ENCODE results near the gene FAR2. TPM values are rescaled to one million over a fixed set of nuclear protein-coding genes. Genes with fewer than 3 reads are reported as not detected.

Gene FAR2
- total and polyA plus RNA-seq, 4 donors, result 0.81 to 7.6 (median 3.1) TPM

DNA sequence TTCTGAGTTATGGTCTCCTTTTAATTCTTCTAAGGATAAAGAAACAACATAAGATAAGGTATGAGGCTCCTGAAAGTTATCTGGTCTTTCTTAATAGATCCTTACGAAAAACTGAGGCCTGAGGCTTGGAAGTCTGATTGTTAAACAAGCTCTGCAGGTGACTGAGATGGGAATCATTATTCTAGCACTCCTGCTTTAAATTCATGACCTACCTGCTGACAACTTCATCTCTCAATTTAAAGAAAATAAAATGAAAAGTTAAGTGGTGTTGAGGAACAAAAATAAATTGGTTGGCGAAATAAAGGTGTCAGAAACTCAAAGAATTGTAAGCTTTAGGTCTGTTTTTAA lies 80.1 kb downstream of the FAR2 start:
- Histone ChIP-seq H3K4me3 (ENCODE audit: low read depth in 1 of 3, low read length in 3 of 3) (no peak overlapping the region), H3K4me1 (ENCODE audit: control insufficient read depth in 4 of 4, insufficient read depth in 4 of 4, low read length in 3 of 4) (no peaks in the 10 kb centered on the region), H3K9me3 (ENCODE audit: control insufficient read depth in 4 of 4, low read length in 3 of 4) (no peaks in the 10 kb centered on the region), H3K27ac (ENCODE audit: low read depth in 1 of 2, low read length in 2 of 2) (no peak overlapping the region), H3K27me3 (ENCODE audit: control insufficient read depth in 4 of 4, insufficient read depth in 4 of 4, low read length in 3 of 4) (peaks cover 0 to 5% (median 0%) of the 10 kb centered on the region in 4 donors), H3K9ac (ENCODE audit: low read depth in 1 of 2, low read length in 2 of 2) (no peak overlapping the region), H3K36me3 (ENCODE audit: control insufficient read depth in 4 of 4, insufficient read depth in 3 of 4, low read depth in 1 of 4, low read length in 3 of 4) (no peaks in the 10 kb centered on the region)
- DNase-seq (ENCODE audit: low spot score), result no peak
- 89% methylated on average over 2 of the region's 2 CpGs for WGBS
- TF ChIP-seq HNF4A (conservative IDR thresholded peaks at IDR 0.05), result no peak
- no peak for TF ChIP-seq SP1 (IDR thresholded peaks at IDR 0.05)
- no peak for TF ChIP-seq YY1 (IDR thresholded peaks at IDR 0.05)
- no peak for TF ChIP-seq RXRA (IDR thresholded peaks at IDR 0.05)

- H3K27me3 ChIP-seq (ENCODE audit: control insufficient read depth in 4 of 4, insufficient read depth in 4 of 4, low read length in 3 of 4), result peaks cover 0 to 5% (median 0%) of the 10 kb centered on the region in 4 donors
- no peak overlapping the region for H3K9ac ChIP-seq (ENCODE audit: low read depth in 1 of 2, low read length in 2 of 2)
- H3K36me3 ChIP-seq (ENCODE audit: control insufficient read depth in 4 of 4, insufficient read depth in 3 of 4, low read depth in 1 of 4, low read length in 3 of 4), result no peaks in the 10 kb centered on the region
- H3K4me3 ChIP-seq (ENCODE audit: low read depth in 1 of 3, low read length in 3 of 3), result no peak overlapping the region
- WGBS, result 85% methylated on average over 3 of the region's 3 CpGs
- DNase-seq (ENCODE audit: low spot score), result no peak
- H3K27ac ChIP-seq (ENCODE audit: low read depth in 1 of 2, low read length in 2 of 2), result no peak overlapping the region
- H3K9me3 ChIP-seq (ENCODE audit: control insufficient read depth in 4 of 4, low read length in 3 of 4), result no peaks in the 10 kb centered on the region
- TF ChIP-seq SP1 (IDR thresholded peaks at IDR 0.05) (no peak), RXRA (IDR thresholded peaks at IDR 0.05) (no peak), RAD21 (IDR thresholded peaks at IDR 0.05) (no peak), JUND (IDR thresholded peaks at IDR 0.05) (no peak), GABPA (IDR thresholded peaks at IDR 0.05 in 1 of 2, conservative IDR thresholded peaks at IDR 0.05 in 1 of 2) (no peak), FOXA2 (IDR thresholded peaks at IDR 0.05) (no peak), TAF1 (conservative IDR thresholded peaks at IDR 0.05) (no peak), HNF4A (conservative IDR thresholded peaks at IDR 0.05) (no peak), YY1 (IDR thresholded peaks at IDR 0.05) (no peak), CTCF (IDR thresholded peaks at IDR 0.05; ENCODE audit: low read depth, low read length, missing input control) (no peak), EGR1 (IDR thresholded peaks at IDR 0.05; ENCODE audit: low read depth in 2 of 2) (no peak)
- TF ChIP-seq, protein P1, sequence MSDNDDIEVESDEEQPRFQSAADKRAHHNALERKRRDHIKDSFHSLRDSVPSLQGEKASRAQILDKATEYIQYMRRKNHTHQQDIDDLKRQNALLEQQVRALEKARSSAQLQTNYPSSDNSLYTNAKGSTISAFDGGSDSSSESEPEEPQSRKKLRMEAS (IDR thresholded peaks at IDR 0.05), result no peak
- TF ChIP-seq, protein P2, sequence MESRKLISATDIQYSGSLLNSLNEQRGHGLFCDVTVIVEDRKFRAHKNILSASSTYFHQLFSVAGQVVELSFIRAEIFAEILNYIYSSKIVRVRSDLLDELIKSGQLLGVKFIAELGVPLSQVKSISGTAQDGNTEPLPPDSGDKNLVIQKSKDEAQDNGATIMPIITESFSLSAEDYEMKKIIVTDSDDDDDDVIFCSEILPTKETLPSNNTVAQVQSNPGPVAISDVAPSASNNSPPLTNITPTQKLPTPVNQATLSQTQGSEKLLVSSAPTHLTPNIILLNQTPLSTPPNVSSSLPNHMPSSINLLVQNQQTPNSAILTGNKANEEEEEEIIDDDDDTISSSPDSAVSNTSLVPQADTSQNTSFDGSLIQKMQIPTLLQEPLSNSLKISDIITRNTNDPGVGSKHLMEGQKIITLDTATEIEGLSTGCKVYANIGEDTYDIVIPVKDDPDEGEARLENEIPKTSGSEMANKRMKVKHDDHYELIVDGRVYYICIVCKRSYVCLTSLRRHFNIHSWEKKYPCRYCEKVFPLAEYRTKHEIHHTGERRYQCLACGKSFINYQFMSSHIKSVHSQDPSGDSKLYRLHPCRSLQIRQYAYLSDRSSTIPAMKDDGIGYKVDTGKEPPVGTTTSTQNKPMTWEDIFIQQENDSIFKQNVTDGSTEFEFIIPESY (IDR thresholded peaks at IDR 0.05), result no peak
- no peaks in the 10 kb centered on the region for H3K4me1 ChIP-seq (ENCODE audit: control insufficient read depth in 4 of 4, insufficient read depth in 4 of 4, low read length in 3 of 4)
Measured at GRCh38 chr12:29229937-29230336, 80.9 kb downstream of the FAR2 start.

DNA sequence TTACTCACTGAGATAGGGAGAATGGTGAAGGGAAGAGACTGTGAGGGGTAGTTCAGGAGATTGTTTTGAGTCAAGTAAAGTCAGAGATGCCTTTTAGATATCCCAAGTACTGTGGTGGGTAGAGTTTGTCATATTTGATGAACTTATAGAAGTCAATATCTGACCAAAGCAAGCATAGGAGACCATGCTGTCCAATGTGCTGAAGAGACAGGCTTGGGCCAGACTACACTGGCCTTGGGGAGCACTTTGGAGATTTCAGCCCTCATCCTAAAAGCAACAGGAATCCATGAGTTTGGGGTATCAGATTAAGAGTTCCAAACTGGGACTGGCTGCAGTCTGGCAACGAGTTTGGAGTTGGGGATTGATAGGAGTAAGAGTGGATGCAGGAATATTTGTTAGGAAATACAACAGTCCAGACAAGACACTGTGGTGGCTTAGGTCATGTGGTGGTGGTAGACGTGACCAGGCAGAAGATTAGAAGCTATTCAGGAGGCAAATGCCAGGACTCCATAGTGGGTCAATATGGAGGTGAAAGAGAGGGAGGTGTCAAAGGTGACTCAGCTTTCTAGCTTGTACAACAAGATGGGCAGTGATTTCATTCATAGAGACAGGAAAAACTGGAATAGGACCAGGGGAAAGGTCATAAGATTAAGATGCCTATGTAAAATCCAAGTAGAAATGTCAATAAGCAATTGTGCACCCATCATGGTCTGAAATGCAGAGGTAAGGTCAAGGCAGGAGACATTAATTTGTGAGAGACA lies 81.9 kb downstream of the FAR2 start:
- Histone ChIP-seq H3K4me3 (ENCODE audit: low read depth in 1 of 3, low read length in 3 of 3) (no peak overlapping the region), H3K27ac (ENCODE audit: low read depth in 1 of 2, low read length in 2 of 2) (no peak overlapping the region), H3K9ac (ENCODE audit: low read depth in 1 of 2, low read length in 2 of 2) (no peak overlapping the region), H3K36me3 (ENCODE audit: control insufficient read depth in 4 of 4, insufficient read depth in 3 of 4, low read depth in 1 of 4, low read length in 3 of 4) (no peaks in the 10 kb centered on the region), H3K9me3 (ENCODE audit: control insufficient read depth in 4 of 4, low read length in 3 of 4) (no peaks in the 10 kb centered on the region), H3K4me1 (ENCODE audit: control insufficient read depth in 4 of 4, insufficient read depth in 4 of 4, low read length in 3 of 4) (no peaks in the 10 kb centered on the region), H3K27me3 (ENCODE audit: control insufficient read depth in 4 of 4, insufficient read depth in 4 of 4, low read length in 3 of 4) (peaks cover 0 to 5% (median 0%) of the 10 kb centered on the region in 4 donors)
- WGBS, result 74% methylated on average over 2 of the region's 2 CpGs
- DNase-seq (ENCODE audit: low spot score), result no peak
- TF ChIP-seq HNF4A (conservative IDR thresholded peaks at IDR 0.05), result no peak
- no peak for TF ChIP-seq YY1 (IDR thresholded peaks at IDR 0.05)
- TF ChIP-seq HNF4G (IDR thresholded peaks at IDR 0.05), result no peak
- no peak for TF ChIP-seq TAF1 (conservative IDR thresholded peaks at IDR 0.05)
- no peak for TF ChIP-seq CTCF (IDR thresholded peaks at IDR 0.05; ENCODE audit: low read depth, low read length, missing input control)
- no peak for TF ChIP-seq RAD21 (IDR thresholded peaks at IDR 0.05)
- TF ChIP-seq ATF3 (IDR thresholded peaks at IDR 0.05), result no peak
- TF ChIP-seq EGR1 (IDR thresholded peaks at IDR 0.05; ENCODE audit: low read depth in 2 of 2), result no peak
- TF ChIP-seq FOXA1 (IDR thresholded peaks at IDR 0.05), result no peak
- TF ChIP-seq RXRA (IDR thresholded peaks at IDR 0.05), result no peak
